ENCODE data around the gene RCAN3. TPM values are rescaled to one million over a fixed set of nuclear protein-coding genes. Genes with fewer than 3 reads are reported as not detected.

Gene RCAN3
- total RNA-seq (ENCODE audit: unreplicated experiment) = 24.9 TPM
- long read RNA-seq, full-length matches to known transcripts = 4 of 7 reads
- long read RNA-seq, partial matches to known transcripts = 1 of 7 reads
- long read RNA-seq, other reads (novel, unspliced or antisense) = 2 of 7 reads

DNA sequence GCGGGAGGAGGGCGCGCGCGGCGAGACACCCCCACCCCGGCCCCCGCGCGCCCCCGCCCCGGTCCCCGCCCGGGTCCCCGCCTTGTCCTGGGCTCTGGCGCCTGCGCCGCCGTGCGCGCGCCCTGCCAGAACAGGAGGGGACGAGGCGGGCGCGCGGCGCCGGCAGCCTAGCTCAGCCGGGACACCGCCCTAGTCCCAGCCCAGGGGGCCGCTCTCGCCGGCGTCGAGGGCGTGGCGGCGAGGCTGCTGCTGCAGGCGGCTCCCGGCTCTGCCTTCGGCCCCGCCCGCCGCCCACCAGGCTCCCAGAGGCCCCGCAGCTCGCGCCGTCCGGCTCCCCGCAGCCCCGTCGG is at the start of gene RCAN3:
TSS of gene RCAN3 (plus strand) at position 128 of the 350 bp plus-strand sequence. CDS start 11,537 bp downstream, outside the sequence.
- H3K27ac Mint-ChIP-seq (ENCODE audit: unreplicated experiment) = peak within 1 kb of the TSS; percentile 97
- TF ChIP-seq CTCF (IDR thresholded peaks at IDR 0.05; ENCODE audit: unreplicated experiment) = no peak
- peaks cover 8% of the 10 kb centered on the region for H3K36me3 Mint-ChIP-seq (ENCODE audit: low read depth, unreplicated experiment)
- H3K9me3 Mint-ChIP-seq (ENCODE audit: unreplicated experiment) = no peaks in the 10 kb centered on the region
- H3K4me3 Mint-ChIP-seq (ENCODE audit: unreplicated experiment) = peak within 1 kb of the TSS; percentile 100
- peaks cover 7% of the 10 kb centered on the region for H3K27me3 Mint-ChIP-seq (ENCODE audit: unreplicated experiment)
- H3K4me1 Mint-ChIP-seq (ENCODE audit: unreplicated experiment) = peaks cover 39% of the 10 kb centered on the region
- peak; percentile 86 for DNase-seq (ENCODE audit: low spot score)

GRCh38 chr1:24452922-24453485 is 49.6 kb upstream of the RCAN3 start:
- Mint-ChIP-seq H3K9me3 (ENCODE audit: unreplicated experiment) (no peaks in the 10 kb centered on the region), H3K36me3 (ENCODE audit: low read depth, unreplicated experiment) (no peaks in the 10 kb centered on the region), H3K27me3 (ENCODE audit: unreplicated experiment) (no peaks in the 10 kb centered on the region), H3K27ac (ENCODE audit: unreplicated experiment) (no peak overlapping the region), H3K4me1 (ENCODE audit: unreplicated experiment) (peaks cover 7% of the 10 kb centered on the region), H3K4me3 (ENCODE audit: unreplicated experiment) (no peak overlapping the region)
- DNase-seq (ENCODE audit: low spot score) = no peak
- no peak for TF ChIP-seq CTCF (IDR thresholded peaks at IDR 0.05; ENCODE audit: unreplicated experiment)

DNA sequence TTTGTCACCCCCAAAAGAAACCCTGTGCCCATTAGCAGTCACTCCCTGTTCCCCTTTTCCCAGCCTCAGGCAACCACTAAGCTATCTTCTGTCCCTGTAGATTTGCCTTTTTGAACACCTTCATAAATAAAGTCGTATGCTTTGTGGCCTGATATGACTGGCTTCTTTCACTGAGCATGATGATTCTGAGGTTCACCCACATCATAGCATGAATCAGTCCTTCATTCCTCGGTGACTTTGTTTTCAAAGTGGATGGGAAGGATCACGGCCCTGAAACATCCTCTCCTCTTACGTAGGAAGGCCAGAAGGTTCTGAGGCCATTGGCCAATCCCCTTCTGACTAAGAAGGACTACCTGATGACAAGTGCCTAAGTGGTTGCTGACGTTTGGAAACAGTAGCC is 48.0 kb upstream of the RCAN3 start:
- no peaks in the 10 kb centered on the region for H3K36me3 Mint-ChIP-seq (ENCODE audit: low read depth, unreplicated experiment)
- no peak for DNase-seq (ENCODE audit: low spot score)
- no peaks in the 10 kb centered on the region for H3K27me3 Mint-ChIP-seq (ENCODE audit: unreplicated experiment)
- peaks cover 7% of the 10 kb centered on the region for H3K4me1 Mint-ChIP-seq (ENCODE audit: unreplicated experiment)
- H3K27ac Mint-ChIP-seq (ENCODE audit: unreplicated experiment) = no peak overlapping the region
- H3K4me3 Mint-ChIP-seq (ENCODE audit: unreplicated experiment) = no peak overlapping the region
- no peaks in the 10 kb centered on the region for H3K9me3 Mint-ChIP-seq (ENCODE audit: unreplicated experiment)
- TF ChIP-seq CTCF (IDR thresholded peaks at IDR 0.05; ENCODE audit: unreplicated experiment) = no peak

GRCh38 chr1:24455272-24455671 is 47.4 kb upstream of the RCAN3 start:
- no peak for TF ChIP-seq CTCF (IDR thresholded peaks at IDR 0.05; ENCODE audit: unreplicated experiment)
- H3K4me1 Mint-ChIP-seq (ENCODE audit: unreplicated experiment) = peaks cover 7% of the 10 kb centered on the region
- H3K27me3 Mint-ChIP-seq (ENCODE audit: unreplicated experiment) = no peaks in the 10 kb centered on the region
- no peaks in the 10 kb centered on the region for H3K36me3 Mint-ChIP-seq (ENCODE audit: low read depth, unreplicated experiment)
- no peaks in the 10 kb centered on the region for H3K9me3 Mint-ChIP-seq (ENCODE audit: unreplicated experiment)
- no peak overlapping the region for H3K4me3 Mint-ChIP-seq (ENCODE audit: unreplicated experiment)
- H3K27ac Mint-ChIP-seq (ENCODE audit: unreplicated experiment) = no peak overlapping the region
- DNase-seq (ENCODE audit: low spot score) = no peak

- DNase-seq (ENCODE audit: low spot score) = no peak
- no peaks in the 10 kb centered on the region for H3K4me1 Mint-ChIP-seq (ENCODE audit: unreplicated experiment)
- no peaks in the 10 kb centered on the region for H3K9me3 Mint-ChIP-seq (ENCODE audit: unreplicated experiment)
- H3K4me3 Mint-ChIP-seq (ENCODE audit: unreplicated experiment) = no peak overlapping the region
- no peak for TF ChIP-seq CTCF (IDR thresholded peaks at IDR 0.05; ENCODE audit: unreplicated experiment)
- H3K36me3 Mint-ChIP-seq (ENCODE audit: low read depth, unreplicated experiment) = peaks cover 4% of the 10 kb centered on the region
- no peak overlapping the region for H3K27ac Mint-ChIP-seq (ENCODE audit: unreplicated experiment)
- no peaks in the 10 kb centered on the region for H3K27me3 Mint-ChIP-seq (ENCODE audit: unreplicated experiment)
Measured at GRCh38 chr1:24457866-24458265, 44.8 kb upstream of the RCAN3 start.

Measured in endothelial cell (in vitro differentiated cells).